ENCODE results near the gene KLHDC9.
A peak's percentile ranks its signal among the peaks of the same experiment; 100 is the strongest.

Gene KLHDC9

GRCh38 chr1:161133220-161133740 lies 35.1 kb downstream of the KLHDC9 start:
- DNase-seq, result no peak

- no peak for DNase-seq
Observed at GRCh38 chr1:161137881-161138280, 39.7 kb downstream of the KLHDC9 start.

- no peak for DNase-seq
Observed at GRCh38 chr1:161138431-161138830, 40.3 kb downstream of the KLHDC9 start.

GRCh38 chr1:161139766-161140165 lies 41.6 kb downstream of the KLHDC9 start:
- peak; percentile 67 for DNase-seq

- DNase-seq, result no peak
Observed at GRCh38 chr1:161140755-161141400, 42.7 kb downstream of the KLHDC9 start.

- DNase-seq, result no peak
Observed at GRCh38 chr1:161145832-161146231, 47.7 kb downstream of the KLHDC9 start.
